ENCODE measurements around the gene MTUS2.

- TF ChIP-seq POLR2A (IDR thresholded peaks at IDR 0.05) (no peak), CTCF (IDR thresholded peaks at IDR 0.05 in 8 of 11, conservative IDR thresholded peaks at IDR 0.05 in 3 of 11) (no peak)
Observed at GRCh38 chr13:29160862-29161261, 340.7 kb downstream of the MTUS2 start.
